GM13976 (cell line): ENCODE data around the gene FERMT3.
A peak's percentile ranks its signal among the peaks of the same experiment; 100 is the strongest.

Experiments used
- DNase-seq: peaks from one replicate; pipeline ENCODE4 v3.0.0; 2012; ENCODE audit warnings: low spot score
- in situ Hi-C: fragments of 300-500 bp; cut with MboI; formaldehyde crosslinking; loops from one replicate; pipeline ENCODE4 v1.12.0; 2022; ENCODE audit warnings: low sequenced_read_pairs, mixed read lengths, inconsistent platforms; ENCODE audit not compliant: unreplicated experiment
- TF ChIP-seq, protein P1 (sequence below): IDR thresholded peaks from 2 replicates; pipeline ENCODE4 v1.5.1; 2012; ENCODE audit warnings: borderline replicate concordance, mild to moderate bottlenecking; ENCODE audit not compliant: insufficient read depth; ENCODE audit errors: extremely low read depth, missing control alignments, control extremely low read depth

Gene FERMT3

DNA sequence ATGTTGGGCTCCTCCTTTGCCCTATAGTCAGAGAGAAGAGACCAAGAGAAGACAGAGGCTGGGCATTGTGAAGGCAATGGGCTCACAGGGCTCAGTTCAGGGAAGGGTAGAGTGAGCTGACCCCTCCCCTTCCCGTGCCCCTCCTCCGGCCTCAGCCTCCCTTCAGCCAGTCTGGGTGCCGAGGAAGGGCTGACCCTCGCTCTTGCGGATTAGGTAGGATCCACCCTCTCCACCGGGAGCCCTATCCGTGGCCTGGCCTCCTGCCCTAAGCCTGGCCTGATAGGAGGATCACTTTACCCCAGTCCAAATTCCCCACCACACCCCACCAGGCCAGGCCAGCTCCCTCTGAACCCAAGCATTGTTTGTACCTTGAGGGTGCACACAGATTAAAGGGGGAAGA lies 42.1 kb downstream of the FERMT3 start:
- in situ Hi-C loops = no loop called here
- TF ChIP-seq, protein P1, sequence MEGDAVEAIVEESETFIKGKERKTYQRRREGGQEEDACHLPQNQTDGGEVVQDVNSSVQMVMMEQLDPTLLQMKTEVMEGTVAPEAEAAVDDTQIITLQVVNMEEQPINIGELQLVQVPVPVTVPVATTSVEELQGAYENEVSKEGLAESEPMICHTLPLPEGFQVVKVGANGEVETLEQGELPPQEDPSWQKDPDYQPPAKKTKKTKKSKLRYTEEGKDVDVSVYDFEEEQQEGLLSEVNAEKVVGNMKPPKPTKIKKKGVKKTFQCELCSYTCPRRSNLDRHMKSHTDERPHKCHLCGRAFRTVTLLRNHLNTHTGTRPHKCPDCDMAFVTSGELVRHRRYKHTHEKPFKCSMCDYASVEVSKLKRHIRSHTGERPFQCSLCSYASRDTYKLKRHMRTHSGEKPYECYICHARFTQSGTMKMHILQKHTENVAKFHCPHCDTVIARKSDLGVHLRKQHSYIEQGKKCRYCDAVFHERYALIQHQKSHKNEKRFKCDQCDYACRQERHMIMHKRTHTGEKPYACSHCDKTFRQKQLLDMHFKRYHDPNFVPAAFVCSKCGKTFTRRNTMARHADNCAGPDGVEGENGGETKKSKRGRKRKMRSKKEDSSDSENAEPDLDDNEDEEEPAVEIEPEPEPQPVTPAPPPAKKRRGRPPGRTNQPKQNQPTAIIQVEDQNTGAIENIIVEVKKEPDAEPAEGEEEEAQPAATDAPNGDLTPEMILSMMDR = no peak
- DNase-seq = no peak

DNA sequence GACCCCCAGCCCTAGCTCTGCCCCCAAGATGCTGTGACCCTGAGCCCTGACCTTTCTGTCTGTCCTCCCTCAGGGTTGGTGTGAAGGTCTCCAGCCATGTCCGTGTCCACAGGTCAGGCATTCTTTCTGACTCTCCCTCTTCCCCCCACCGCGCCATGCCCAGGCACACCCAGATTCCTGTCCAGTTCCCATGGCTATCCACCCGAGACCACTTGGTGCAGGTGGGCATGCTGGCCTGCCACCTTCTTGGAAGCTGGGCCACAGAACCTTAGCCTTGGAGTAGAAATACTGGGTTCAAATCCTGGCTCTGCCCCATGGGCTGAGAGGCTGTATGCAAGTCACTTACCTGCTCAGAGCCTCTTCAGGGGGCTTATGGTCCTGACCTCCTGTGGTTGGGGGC lies 42.5 kb downstream of the FERMT3 start:
- in situ Hi-C loops = no loop called here
- TF ChIP-seq, protein P1 = no peak
- no peak for DNase-seq

DNA sequence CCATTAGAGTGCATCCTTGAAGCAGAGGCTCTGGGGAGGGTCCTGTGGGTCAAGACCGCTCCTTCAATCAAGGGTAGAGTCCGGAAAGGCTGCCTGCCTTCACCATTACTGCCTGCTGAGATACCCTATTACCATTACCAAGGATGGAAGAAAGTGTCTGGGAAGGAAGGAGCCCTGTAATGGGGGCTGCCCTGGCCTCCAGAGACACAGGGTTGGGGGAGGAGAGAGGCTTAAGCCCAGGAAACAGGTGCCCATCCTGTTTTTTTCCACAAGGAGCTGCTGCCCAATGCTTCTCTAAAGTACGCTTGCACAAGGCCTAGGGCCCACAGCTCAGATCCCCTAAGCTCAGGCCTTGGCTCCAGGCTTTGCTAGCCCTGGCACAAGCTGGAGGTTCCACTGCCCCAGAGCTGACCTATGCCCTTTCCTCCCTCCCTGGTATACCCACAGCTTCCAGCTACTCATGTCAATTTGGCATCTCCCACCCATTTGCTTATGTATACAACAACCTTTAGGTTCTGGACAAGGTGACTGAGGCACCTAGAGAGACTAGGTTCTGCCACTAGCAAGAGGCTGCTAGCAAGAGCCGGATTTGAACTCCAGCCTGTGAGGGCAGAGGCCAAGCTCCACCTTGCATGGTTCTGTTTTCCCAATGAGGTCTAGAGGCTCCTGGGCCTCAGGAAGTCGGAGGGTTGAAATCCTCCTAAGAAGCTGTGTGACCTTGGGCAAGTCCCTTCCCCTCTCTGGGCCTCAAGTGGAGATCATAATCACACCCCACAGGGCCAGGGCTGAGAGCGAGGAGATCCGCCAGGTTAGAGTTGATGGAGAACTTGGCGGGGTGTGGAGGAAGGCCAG lies 43.3 kb downstream of the FERMT3 start:
- DNase-seq = no peak
- TF ChIP-seq, protein P1 = no peak
- in situ Hi-C loops = no loop called here

DNA sequence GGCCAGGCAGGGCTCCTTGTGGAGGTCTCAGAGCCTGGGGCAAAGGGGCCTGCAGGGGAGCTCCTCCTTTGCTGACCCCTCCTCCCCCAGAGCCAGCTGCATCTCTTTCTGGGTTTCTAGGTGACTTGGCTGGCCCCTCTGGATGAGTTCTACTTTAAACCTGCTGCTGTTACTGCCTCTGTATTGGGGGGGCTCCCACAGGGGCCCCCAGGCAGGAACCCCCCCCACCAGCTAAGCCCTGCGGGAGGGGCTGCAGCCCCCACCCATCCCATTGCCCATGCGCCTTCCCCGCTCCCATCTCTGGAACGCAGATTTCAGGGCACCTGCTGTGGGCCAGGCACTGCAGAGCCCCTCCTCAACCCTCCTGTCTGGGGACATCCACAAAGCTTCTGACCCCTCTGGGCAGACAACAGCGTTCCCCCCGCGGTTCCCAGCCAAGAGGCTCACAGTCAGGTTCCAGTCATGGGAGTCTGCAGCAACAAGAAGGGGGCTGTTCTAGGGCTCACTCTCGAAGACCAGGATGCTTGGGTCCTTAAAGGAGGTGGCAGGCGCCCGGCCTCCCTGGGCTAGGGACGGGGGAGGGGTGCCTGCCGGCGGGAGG lies 44.0 kb downstream of the FERMT3 start:
- in situ Hi-C loops = no loop called here
- no peak for DNase-seq
- TF ChIP-seq, protein P1 = no peak

DNA sequence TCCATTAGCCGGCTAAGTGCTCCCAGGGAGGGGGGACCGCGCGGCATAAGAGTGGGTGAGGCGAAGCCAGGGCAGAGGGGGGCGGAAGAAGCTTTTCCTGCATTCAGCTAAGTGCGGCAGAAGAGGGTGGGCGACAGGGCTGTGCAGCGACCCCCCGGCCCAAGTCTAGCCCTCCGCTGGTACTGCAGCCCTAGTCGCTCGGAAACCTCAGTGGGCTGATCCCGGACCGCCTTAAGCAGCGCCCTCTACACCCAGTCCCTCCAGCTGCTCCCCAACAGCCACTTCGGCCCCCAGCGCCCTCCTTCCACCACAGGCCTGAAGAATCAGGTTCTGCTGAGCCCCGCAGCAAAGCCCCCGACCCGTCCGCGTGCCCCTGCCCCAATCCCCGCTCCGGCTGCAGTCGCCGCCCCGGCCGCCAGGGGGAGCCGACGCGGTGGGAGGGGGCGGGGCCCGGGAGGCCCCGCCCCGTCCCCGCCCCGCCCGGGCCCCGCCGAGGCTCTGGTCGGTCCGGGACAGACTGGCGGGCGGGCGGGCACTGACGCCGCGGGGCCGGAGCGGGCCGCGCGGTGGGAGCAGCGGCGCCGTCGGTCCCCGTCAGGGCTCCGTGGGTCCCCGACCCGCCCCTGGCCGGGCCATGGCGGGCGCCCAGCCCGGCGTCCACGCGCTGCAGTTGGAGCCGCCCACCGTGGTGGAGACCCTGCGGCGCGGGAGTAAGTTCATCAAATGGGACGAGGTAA lies 44.7 kb downstream of the FERMT3 start, which contains the start of gene PLCB3:
Gene PLCB3 (plus strand): TSS at position 515 of the 737 bp plus-strand sequence. CDS start 120 bp downstream, at position 635.
- TF ChIP-seq, protein P1 = peak; percentile 78
- DNase-seq = peak; percentile 94
- in situ Hi-C loops = no loop called here

DNA sequence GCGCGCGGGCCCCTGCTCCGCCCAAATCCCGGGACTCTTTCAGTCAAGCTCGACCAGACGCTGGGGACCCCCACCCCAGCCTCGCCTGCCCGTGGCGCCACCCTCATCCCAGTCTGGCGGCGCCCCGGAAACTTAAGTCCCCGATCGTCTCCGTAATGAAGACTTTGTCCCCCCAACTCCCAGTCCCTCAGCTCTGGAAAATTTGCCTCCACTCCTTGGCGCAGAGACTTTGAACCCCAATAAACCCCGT lies 45.2 kb downstream of the FERMT3 start:
- in situ Hi-C loops = no loop called here
- DNase-seq = no peak

More for the DNA sequence above, 45.2 kb downstream of the FERMT3 start:
- TF ChIP-seq, protein P1 = no peak
